GM19351 (cell line): ENCODE measurements around the gene NXPH1.

Experiments
- ATAC-seq: cut with Tn5 transposase; IDR thresholded peaks from one replicate; pipeline ENCODE4 v1.9.1; 2021; ENCODE audit warnings: mild to moderate bottlenecking, moderate library complexity; ENCODE audit not compliant: unreplicated experiment

Gene NXPH1

DNA sequence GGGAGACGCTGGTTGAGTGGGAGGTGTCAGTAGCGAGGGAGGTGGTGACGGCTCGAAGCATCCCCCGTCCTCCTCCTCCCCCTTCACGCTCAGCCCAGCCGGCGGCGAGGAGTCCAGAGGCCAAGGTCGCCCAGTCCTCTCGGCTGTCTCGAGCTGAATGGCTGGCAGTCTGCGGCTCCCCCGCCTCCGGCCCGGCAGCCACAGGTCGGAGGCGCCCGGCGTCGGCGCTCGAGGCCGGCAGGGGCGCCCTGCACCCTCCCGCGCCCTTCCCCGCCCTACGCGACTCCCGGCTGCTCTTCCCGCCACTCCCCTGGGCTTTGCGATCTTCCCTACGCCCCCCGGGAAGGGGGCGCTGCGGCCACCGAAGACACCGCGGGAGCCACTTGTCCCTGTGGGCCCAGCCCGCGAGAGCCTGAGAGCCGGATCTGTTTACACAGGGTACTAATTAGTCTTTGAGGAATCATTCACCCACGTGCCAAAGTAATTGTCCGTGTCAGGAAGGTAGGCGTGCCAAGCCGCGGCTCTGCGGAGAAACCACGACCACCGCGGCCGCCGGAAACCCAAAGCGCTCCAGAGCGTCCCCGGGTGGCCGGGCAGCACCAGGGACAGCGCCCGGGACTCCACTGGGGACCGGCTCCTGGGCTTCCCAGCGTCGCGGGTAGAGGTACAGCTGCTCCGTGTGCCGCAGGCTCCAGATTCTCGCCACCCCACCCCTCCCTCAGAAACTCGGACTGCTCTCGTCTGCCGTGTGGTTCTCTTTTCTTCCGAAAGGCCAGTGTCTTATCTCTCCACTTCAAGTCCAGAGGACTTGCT is at the start of gene NXPH1:
NXPH1 (plus strand) TSS at position 133 of the 813 bp plus-strand sequence.
- ATAC-seq, result peak; percentile 38

DNA sequence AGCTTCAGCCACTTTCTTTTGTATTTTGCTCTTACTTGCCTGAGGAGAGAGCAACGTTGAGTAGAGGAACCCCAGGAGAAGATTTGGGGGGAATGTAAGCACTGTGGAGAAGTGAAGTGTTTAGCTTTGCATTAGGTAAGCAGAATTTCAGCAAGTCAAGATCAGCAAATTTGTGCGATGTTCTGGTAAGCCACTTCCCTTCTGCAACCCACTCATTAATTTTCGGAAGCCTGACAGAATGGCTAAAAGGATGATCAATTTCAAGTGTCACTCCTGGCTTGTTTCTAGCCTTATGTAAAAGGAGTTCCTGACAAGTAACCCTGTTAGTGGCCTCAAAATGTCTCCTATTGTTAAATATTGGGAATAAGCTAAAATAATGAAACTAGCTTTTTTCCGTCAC is 48.5 kb upstream of the NXPH1 start:
- ATAC-seq, result peak; percentile 28

DNA sequence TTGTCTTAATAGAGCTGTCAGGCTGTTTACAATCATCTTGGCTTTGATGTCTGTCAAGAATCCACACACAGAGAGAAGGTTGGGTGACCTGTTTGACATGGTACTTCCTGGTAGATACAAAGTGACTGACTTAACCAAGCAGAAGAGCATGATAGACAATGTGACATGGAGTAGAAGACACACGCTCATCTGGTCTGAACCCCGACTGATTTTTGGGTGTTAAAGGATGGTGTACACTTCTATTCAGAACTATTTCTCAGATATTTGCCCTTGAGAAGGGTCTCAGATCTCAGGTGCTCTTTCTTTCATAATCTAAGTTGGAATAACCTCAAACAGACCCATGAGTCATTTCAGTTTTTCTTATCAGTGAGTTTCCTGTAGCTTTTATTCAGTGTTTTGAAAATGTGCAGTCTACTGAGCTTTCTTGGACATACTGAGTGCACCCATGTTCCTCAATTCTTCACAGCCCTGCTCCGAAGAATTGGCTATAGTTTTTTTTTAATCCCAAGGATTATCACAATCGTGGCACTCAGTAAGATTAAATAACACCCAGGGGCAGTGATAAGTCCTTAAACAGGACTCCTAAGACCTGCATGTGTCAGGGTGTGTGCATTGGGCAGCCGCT is 46.4 kb upstream of the NXPH1 start:
- ATAC-seq, result peak; percentile 76

DNA sequence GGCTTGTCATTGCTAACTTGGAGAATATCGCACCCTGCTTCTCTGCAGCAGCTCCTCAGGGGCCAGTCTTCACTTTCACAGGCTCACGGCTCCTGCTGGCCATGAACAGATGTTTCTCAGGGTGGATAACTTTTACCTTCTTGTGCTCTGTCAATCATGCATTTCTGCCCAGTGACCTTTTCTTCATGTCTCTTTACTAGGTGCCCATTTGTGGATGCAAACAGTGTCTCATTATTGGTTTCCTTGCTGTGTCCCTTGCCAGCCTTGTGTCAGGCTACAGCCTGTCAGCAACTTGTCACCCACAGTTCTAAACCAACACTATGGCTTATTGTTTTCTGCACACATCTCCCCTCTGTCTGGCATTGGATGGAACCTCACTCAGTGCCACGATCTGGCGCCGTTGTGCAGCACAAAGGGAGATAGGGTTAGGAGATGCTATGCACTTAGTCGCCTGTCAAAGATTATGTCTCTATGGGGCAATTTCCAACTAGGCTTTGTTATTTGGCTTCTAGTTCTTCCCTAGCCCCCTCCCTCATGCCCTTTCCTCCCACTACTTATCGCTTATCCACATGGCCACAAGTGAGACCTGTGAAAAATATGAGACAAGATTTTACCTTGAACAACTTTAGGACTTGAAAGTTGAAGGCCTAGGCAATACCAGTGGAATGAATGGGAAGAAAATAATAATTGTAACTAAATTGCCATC is 45.7 kb upstream of the NXPH1 start:
- peak; percentile 64 for ATAC-seq

DNA sequence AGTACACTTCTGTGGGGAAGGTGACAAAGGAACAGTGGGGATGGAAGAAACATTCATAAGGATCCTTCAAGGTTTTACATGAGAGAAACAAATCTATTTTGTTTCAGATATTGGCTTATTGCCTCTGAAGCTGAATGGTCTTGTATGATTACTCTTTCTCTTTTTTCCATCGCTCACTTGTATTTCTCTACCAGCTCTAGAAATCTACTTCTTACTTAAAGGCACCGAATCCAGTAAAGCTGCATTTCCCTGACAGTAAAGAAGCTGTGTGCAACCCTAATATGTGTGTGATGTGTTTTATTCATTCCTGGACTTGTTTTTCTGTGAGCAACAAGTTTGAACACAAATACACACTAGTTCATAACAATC is 45.2 kb upstream of the NXPH1 start:
- ATAC-seq, result no peak

DNA sequence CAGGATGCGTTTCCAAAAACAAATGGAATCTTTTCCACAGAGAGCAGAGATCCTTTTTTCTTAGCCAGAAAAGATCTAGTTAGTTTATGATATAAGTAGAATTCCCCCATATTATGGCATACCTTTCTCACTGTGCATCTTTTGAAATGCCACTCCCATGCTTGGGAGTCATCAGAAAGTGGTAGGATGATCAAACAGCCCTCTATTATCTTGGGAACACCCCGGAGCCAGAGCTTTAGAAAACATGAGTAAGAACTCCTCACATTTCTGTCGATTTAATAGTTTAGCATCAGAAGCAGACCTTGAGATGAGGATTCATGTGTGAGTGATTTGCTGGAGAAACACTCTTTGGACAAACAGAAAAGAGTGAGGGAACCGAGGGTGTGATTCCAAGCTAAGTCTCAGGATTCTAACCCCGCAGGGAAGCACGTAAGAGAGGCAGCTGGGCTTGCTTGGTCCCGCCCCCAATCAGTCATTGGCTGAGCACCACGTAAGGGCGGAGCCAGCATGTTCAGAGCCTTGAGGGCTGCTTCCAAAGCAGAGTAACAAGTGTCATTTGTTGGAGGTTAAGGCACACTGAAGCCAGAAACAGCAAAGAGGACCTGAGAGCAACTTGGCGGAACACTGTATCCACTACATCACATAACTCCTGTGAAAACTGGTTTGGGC is 43.7 kb upstream of the NXPH1 start:
- no peak for ATAC-seq

DNA sequence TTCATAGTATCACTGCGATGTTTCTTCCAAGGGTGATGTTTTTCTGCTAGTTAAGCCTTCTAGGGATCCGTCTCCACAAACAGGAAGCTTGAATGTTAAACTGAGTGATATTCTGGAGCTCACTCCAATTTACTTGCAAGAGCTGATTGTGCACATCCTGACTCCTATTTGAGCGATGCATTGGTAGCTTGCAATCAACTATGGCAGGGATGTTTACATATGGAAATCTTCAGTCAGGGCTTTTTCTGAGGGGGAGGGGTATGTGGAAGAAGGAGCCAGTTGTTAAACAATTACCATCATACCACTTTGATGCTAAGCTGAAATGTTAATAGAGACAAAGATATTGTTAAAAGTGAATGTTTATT is 43.2 kb upstream of the NXPH1 start:
- ATAC-seq, result no peak

DNA sequence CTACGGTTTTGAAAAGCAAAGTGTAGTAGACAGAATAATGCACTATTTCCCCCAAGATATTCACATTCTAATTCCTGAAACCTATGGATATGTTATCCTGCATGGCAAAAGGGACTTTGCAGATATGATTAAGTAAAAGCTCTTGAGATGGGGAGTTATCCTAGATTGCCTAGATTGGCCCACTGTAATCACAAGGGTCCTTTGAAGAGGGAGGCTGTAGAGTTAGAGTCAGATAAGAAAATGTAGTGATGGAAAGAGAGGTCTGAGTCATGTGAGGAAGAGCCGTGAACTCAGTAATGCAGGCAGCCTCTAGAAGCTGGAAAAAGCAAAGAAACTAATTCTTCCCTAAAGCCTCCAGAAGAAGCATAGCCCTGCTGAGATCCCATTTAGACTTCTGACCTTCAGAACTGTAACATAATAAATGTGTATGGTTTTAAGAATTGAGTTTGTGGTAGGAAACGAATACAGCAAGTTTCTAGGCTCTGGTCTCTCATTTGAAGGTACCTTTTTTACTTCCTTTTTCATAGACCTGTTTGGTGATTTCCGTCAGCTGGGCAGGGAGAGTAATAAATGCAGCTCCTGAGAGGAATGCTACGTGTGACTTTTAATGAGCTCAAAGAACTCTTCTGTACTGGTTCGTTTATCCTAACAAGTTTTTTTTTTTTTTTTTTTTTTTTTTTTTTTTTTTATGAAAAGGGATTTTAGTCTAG is 41.9 kb upstream of the NXPH1 start:
- ATAC-seq, result peak; percentile 24

DNA sequence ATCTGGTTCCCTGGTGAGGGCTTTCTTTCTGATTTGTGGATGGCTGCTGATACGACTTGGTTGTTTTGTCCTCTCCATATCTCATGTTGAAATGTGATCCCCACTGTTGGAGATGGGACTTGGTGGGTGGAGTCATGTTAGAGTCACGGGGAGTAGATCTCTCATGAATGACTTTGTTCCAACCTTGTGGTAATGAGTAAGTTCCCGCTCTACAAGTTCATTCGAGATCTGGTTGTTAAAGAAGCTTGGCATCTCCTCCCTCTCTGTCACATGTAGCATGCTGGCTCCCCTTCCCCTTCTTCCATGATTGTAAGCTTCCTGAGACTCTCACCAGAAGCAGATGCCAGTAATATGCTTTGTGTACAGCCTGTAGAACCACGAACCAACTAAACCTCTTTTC is 37.1 kb upstream of the NXPH1 start:
- no peak for ATAC-seq

DNA sequence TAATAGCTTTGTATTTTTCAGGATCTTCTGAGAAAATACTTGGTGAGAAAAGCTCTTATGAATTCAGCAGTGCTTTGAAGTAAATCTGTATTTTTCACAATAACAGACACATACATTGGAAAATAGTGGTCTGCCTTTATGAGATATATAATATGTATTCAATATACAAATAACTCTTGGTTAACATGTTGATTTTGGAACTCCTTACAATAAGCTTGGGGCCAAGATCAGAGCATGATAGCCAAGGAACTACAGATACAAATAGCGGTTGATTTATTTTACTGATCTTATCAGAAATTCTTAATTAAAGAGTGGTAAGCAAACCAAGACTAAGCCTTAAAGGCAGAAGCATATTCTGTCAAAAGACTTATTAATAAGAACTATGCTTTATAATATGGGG is 24.5 kb upstream of the NXPH1 start:
- ATAC-seq, result no peak

DNA sequence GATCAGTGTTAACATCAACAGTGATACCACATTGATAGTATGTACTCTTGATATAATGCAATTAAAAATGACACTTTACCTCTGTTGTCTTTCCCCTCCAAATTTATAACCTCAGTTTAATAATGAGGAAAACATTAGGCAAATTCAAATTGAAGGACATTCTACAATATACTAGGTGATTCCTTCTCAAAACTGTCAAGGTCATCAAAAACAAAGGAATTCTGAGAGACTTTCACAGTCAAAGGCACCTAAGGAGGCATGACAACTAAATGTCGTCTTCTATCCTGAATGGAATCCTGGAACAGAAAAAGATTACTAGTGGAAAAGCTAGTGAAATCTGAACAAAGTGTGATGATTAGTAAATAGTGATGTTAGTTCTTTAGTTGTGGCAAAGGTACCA is 22.3 kb upstream of the NXPH1 start:
- no peak for ATAC-seq

DNA sequence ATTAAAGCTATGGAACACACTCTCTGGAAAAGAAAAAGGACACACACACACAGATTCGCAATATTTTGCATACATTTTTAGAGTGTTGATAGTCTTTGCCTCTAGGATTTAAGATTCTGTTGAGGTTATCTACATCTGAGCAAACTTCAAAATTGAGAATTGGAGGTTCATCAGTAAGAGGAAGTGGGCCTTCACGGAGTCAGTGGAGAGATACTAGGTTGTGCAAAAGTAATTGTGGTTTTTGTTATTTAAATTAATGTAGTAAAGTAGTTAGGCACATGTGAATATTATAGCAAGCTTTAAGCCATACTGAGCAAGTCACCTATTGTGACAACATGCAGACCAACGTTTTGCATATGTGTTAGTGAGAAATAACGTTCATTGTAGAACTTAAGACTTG is 19.8 kb upstream of the NXPH1 start:
- peak; percentile 69 for ATAC-seq

DNA sequence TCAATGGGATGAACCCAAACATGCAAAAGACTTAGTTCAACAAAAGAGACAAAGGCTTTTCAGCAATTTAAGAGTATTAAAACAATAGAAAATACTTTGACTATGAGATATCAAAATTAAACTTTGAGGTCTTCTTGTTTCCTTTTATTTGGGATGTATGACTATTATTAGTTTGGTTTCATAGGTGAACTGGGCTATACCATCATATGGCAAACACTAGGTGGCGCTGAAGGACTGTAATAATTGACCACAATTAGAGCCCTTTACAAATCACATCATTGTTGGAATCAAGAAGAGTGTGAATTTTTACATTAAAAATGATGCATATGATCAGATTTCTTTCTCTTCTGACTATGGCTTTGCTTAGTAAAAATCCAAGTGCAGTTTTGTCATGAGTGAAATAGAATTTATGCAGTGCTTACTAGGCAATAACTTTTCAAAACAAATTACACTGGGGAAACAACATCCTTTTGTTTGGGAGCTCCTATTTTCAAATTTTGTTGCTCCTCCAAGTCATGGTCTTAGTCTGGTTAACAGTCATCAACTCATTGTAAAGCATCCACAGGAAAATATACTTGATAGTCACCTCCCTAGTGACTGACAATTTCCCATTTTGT is 14.7 kb upstream of the NXPH1 start:
- peak; percentile 94 for ATAC-seq

DNA sequence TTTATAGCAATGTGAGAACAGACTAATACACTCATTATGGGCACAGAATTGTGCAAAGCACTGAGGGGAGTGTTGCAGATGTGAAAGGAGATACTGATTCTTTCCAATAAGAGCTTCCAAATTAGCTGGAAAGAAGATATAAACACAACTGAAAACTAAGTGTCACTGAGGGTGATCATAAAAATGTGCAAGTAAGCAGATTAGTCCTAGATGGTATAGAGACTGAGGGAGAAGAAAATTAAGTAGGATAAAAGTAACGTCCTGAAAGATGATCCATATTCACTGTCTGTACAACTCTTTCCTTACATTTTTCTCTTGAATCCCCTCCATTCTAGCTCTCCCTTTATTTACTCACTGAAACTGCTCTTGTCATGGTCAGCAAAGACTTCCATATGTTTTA is 11.2 kb upstream of the NXPH1 start:
- no peak for ATAC-seq

DNA sequence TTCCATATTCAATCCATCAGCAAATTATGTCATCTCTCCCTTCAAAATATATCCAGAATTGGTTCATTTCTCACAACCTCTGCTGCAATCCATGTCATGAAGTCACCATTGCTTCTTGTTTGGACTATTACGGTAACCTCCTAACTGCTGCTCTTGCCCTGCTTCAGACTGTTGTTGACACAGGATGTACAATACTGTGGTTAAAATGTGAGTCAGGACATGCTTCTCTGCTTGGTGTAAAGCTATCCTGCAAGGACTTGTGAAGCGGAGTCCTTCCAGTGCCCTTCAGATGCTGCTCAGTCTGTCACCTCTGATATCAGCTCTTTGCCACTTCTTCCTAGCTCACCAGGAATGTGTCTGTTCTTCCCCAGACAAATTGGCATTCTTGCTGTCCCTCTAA is 10.4 kb upstream of the NXPH1 start:
- ATAC-seq, result no peak

DNA sequence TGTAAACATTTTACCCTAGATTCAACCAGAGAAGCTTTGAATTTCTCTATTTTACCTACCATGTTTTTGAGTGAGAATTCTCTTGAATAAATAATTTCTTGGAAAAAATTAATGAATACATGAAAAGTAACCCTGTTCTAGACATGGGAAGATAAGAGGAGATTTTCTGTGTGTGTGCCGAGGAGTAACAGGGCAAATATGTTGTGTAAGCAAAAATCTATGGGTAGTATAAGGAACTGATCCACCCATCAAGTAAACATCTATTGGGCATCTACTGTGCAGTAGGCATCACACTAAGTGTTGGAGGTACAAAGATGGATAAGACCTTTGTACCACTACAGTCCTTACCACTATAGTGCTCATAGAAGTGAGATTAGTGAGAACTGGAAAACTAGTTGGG is 8.2 kb upstream of the NXPH1 start:
- ATAC-seq, result no peak

DNA sequence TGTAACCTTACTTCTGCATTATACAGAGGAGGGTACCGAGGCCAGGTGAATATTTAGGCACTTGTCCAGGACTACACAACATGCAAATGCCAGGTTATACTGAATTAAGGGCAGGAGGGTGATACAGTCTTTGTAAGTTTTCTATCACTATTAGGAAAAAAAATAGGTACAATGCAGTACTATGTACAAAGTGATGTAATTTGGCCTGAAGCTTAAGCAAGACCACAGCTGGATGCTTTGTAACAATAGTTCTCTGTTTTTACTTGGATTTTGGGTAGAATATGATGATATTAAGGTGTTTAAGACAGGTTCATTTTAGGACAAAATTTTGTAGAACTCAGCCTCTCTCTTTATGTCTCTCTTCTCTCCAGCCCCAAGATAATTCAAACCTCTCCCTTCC is 2.8 kb upstream of the NXPH1 start:
- ATAC-seq, result no peak

DNA sequence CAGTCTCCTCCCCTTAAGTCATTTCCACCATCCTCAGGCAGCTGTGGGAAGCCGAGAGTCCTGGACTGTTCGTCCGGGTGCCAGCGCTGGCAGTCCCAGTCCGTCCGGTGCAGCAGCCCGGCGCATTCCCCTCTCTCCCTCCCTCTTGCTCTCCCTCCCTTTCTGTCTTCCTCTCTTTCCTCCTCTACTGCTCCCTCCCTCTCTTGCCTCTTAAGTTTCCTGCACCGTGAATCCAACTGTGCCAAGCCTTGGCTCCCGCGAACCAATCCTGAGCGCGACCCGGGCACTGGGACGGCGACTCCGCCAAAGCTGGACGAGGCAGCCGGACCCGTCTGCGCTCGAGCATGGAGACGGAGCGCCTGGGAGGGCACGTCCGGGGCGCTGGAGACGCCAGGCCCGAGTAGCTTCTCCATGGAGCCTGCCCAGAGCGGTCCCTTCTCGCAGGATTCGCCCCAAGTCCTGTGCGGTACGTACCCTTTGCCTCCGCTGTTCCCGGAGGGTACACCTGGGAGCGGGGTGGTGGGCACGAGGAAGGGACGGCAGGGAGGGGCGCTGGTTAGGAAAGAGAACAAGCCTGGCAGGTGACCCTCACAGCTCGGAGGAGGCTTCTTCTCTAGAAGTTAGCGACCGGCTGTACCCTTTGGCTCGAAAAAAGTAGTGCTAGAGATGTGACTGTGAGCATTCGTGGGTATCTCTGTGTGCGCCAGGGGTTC is 1.0 kb downstream of the NXPH1 start:
- peak; percentile 1 for ATAC-seq

DNA sequence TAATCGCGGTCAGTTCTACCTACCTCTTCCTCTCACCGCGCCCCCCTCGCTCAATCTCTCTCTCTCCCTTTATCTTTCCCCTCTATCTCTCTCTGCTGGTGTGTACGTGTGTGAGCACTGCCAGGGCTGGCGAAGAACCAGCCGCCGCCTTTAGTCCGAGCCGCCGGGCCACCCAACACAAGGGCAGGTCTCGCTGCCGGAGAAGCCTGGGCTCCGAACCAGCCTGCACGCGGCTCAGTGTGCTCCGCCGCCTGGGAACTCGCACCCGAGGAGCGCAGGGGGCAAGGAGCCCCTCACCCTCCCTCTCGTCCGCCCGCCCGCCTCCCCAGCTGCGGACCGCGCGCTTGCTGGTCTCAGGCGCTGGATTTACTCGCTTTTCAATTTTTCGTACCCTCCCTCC is 1.7 kb downstream of the NXPH1 start:
- ATAC-seq, result no peak
